ENCODE results near the gene IER2.

The IER2 gene, protein sequence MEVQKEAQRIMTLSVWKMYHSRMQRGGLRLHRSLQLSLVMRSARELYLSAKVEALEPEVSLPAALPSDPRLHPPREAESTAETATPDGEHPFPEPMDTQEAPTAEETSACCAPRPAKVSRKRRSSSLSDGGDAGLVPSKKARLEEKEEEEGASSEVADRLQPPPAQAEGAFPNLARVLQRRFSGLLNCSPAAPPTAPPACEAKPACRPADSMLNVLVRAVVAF

DNA sequence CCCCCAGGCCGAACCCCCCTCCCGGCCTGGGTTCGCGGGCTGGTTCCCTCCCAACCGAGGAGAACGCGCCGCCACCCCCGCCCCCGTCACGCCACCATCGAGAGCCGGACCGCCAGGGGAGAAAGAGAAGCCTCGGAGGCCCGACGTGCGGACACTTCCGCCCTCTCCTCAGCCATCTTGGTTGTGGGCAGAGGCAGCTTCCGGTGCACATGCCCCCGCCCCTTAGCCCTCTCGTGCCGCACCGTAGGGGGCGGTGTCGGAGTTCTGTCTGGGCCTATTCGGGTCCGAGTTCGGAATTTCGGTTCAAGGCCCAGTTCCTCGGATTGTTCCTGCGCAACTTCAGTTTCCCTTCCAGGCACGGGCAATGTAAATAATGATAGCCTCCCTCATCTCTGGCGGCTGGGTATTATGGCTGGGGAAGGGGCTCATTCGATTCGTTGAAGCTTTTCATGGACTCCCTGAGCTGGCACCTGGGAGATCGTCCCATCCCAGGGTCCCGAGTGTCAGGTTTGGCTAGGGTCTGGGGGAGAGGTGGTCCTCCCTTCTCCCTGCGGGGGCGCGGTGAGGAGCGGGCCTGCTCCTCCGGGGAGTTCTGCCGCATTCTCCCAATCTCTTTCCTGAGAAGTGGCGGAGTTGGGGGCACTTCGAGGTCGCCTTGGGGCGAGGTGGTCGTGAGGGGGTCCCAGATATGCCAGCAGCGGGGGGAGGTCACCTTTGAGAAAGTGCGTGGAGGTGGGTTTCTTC is at the start of gene IER2, which contains the start of gene STX10:
TSS of gene IER2 (plus strand) at position 225 of the 744 bp plus-strand sequence. CDS start 2,776 bp downstream, outside the sequence.
TSS of gene STX10 (minus strand) at position 189 of the 744 bp plus-strand sequence. CDS start 202 bp downstream, outside the sequence.
- peak; percentile 95 for DNase-seq

GRCh38 chr19:13100841-13101589 is 49.2 kb upstream of the IER2 start:
- DNase-seq = no peak

DNA sequence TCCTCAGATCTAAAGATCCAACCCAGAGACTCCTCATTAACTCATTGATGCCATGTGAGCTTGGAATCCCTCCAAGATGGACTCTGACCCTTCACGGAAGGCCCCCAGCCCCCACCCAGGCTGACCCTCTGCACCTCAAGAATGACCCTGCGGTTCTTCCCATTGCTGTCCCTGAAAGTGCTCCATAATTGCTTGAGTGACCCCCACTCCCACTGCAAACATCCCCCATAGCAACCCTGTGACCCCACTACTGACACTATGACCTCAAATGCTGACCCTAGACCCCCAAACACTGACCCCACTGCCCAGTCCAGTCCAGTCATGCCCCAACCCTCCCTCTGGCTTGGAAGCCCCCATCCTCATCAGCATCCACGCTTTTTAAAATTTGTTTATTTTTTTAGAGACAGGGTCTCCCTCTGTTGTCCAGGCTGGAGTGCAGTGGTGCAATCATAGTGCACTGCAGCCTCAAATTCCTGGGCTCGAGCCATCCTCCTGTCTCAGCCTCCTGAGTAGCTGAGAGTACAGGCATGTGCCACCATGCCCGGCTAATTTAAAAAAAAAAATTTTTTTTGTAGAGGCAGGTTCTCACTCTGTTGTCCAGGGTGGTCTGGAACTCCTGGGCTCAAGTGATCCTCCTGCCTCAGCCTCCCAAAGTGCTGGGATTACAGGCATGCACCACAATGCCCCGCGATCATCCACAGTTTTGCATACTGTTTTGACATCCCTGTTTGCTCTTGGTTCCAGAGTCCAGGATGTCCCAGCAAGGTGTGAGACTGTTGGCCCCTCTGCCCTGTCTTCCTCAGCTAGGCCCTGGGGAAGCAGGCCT is 48.4 kb upstream of the IER2 start:
- DNase-seq = no peak

- DNase-seq = no peak
Measured at GRCh38 chr19:13102416-13102665, 47.9 kb upstream of the IER2 start.

GRCh38 chr19:13102666-13103580 is 47.3 kb upstream of the IER2 start, which contains the start of gene LYL1:
LYL1 (minus strand) TSS chr19:13102858; CDS start chr19:13101171, 1,687 bp downstream.
- peak; percentile 88 for DNase-seq

DNA sequence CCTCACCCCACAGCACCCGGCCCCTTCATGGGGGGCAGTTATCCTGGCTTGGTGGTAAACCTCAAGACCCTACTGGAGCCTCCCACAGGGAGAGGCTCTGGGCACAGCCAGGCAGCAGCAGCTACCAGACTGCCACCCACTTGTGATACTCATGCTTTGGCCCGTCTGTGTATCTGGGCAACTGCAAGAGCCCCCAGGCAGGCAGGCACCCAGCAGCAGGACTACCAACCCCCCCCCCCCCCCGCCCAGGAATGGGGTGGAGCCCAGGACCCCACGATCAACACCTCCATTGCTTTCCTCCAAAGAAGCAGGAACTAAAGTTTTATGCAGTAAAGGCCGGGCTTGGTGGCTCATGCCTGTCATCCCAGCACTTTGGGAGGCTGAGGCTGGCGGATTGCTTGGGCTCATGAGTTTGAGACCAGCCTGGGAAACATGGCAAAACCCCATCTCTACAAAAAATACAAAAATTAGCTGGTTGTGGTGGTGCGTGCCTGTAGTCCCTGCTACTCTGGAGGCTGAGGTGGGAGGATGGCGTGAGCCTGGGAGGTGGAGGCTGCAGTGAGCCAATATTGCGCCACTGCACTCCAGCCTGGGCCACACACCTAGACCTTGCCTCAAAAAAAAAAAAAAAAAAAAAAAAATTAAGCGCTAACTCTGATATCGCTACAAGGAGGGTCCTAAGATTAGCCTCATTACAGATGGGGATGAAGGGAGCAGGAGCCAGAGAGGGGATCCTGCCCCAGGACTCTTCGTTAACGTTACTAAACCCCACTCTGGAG is 46.4 kb upstream of the IER2 start:
- no peak for DNase-seq

DNA sequence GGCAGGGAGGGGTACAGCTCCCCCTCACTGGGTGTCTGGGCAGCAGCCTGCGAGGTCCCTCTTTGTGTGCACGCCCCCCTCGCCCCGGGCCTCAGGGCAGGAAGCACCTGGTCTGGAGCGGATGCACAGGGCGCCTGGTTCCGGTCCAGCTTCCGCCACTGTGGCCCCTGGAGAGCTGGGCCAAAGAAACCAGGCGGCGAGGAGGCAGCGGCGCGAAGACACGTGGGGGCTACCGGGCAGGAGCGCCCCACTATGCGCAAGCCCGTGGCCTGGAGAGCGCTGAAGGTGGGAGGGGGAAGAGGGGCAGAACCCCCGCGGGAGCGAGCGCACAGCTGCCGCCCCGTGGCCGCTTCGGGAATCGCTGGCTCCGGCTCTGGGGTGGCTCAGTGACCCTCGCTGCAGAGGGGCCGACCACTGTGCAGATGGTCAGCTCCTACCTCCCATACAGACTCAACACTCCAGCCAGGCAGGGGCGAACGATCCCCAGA is 45.8 kb upstream of the IER2 start:
- peak; percentile 79 for DNase-seq

- DNase-seq = peak; percentile 51
Measured at GRCh38 chr19:13104848-13105711, 45.1 kb upstream of the IER2 start.

DNA sequence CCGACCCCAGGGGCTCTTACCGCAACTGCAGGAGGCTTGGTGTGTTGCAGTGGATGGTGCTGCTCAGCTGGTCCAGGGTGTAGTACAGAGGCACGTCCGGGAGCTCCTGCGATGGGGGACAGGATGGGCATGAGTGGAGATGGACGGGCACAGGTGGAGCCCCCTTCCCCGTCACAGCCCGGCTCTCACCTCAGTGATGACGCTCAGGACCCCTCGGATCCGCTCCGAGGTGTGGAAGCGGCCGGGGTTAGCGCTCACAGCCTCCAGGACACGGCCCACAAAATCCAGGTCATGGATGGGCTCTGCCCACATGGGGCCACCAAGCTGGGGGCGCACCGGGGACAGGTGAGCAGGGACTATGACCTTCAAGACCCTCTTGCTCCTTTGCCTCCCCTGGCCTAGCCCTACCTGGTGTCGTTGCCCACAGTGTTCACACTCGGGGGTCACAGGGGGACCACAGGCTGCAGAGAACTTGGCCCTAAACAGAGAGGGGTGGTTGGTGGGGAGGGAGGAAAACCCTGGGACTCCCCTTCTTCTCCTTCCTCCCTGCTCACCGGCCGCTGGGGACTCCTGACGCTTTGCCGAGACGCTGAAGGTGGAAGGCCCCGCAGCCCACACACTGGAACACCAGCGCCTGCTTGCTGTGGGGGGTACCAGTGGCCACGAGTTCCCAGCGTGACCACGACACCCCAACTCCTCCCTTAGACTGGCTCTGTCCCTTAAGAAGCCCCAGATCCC is 40.7 kb upstream of the IER2 start:
- DNase-seq = no peak

- DNase-seq = no peak
Measured at GRCh38 chr19:13110099-13110610, 40.1 kb upstream of the IER2 start.

GRCh38 chr19:13112555-13112954 is 37.7 kb upstream of the IER2 start:
- DNase-seq = no peak

DNA sequence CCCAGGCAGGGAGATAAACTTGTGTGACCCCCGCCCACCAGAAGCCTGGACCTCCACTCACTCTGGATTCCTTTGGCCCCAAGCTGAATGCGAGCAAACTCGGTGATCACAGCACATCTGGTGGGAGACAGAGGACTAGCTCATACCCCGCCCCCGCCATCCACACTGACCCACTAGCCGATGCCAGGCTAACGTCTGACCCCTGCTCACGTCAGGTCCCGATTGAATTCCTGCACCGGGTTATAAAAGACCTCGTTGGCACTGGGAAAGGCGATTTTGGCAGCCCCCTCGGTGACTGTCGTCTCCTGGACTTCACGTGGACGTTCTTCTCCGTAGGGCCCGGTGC is 34.3 kb upstream of the IER2 start:
- no peak for DNase-seq

DNA sequence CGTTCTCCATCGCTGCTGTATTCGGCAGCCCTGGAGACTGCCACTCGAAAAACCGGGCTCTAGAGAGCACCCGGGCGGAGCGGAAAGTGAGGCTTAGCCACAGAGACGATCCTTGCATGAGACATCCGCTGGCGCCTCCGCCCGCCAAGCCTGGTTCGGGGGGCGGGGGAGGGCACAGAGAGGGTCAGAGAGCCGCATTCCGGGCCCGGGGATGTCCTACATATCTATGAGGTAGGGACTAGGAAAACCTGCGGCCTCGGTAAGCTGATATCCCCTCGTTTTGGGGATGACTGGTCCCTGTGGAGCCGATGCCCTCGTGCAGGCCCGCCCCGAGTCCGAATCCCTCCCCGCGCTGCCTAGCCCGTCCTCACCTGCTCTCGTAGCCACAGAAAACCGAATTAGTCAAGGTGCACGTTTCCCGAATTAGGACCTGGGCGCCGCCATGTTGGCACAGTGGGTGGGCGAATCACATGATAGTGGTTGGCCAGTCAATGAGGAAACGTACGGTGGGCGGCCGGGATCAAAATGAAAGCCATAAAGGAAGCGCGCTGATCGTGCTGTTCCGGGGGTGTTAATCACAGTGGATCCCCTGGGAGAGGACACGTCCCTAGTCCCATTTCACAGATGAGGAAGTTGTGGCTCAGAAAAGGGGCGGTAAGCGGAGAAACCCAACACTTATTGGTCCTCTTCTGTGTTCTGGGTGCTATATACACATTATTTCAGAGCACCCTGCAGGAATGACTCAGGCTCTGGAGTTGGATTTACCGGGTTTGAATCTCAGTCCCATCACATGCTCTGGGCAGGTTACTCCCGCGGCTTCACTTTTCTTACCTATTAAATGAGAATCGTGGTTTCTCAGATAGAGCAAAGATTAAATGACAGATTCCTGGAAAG is 33.7 kb upstream of the IER2 start, which contains the start of gene TRMT1:
TSS of gene TRMT1 (minus strand) at position 459 of the 894 bp plus-strand sequence. CDS start at position 118, 341 bp downstream.
- peak; percentile 96 for DNase-seq

DNA sequence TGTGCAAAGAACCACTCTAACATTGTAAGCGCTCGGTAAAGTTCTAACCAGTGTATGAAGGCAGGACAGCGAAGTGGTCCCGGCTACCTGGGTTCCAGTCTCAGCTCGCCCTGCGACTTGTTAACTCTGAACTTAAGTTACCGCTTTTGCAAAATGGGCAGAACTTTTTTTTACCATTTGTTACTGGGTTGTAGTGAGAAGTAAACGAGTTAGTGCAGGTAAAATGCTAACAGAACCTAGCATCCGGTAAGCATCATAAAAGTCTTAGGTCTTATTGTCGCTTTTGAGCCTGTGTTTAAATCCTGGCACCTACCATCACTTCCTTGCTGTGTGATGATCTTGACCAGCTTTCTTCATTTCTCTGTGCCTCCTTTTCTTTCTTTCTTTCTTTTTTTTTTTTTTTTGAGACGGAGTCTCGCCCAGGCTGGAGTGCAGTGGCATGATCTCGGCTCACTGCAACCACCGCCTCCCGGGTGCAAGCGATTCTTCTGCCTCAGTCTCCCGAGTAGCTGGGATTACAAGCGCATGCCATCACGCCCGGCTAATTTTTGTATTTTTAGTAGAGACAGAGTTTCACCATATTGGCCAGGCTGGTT is 32.9 kb upstream of the IER2 start:
- no peak for DNase-seq

DNA sequence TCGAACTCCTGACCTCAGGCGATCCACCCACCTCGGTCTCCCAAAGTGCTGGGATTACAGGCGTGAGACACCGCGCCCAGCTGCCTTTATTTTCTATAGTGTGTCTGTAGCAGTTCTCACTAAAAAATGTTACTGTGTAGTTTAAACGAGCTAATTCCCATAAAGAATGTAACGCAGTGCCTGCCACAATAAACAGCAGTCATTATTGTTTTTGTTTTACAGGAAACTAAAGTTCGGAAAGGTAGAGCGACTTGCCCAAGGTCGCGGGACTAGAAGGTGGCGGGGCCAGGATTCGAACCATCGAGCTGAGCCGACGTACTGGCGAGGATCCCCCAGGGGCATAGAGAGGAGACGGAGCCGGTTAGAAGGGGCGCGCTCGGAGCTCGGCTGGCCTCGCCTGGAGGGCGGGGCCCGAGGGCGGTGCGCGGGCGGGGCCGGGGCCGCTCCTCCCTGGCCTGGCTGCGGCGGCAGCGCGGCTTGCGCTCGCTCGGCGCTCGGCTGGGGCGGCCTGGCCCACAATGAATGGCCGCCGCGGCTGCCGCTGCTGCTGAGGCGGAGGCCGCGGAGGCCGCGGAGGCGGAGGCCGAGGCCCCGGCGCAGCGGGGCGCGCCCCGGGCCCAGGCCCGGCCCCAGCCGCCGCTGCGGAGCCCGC is 32.3 kb upstream of the IER2 start, which contains the start of gene NACC1:
TSS of gene NACC1 (plus strand) at position 493 of the 652 bp plus-strand sequence. CDS start 16,944 bp downstream, outside the sequence.
- DNase-seq = peak; percentile 94

- DNase-seq = peak; percentile 56
Measured at GRCh38 chr19:13118424-13119193, 31.6 kb upstream of the IER2 start.

Measured in RPMI8226 (cell line).